T-cell (primary cell): ENCODE results near the gene NLRP4. TPM values are rescaled to one million over a fixed set of nuclear protein-coding genes. Genes with fewer than 3 reads are reported as not detected.
"Not testable (repeated sequence)": the region's sequence is repeated elsewhere in the genome, so short reads cannot be mapped to it uniquely, and the experiment has no call there.

ENCODE experiments used
- ATAC-seq, 4 experiments: fragments of 200-7000 bp in 3 of 4; fragments of 150-1000 bp in 1 of 4; cut with Tn5 transposase; replicated peaks in 1 of 4; 1 replicate in 3 of 4; 2 replicates in 1 of 4; pipeline ENCODE4 v1.10.0; 2021; ENCODE audit warnings: moderate library complexity in 3 of 4, mild to moderate bottlenecking in 2 of 4, moderate number of reproducible peaks in 1 of 4
- CTCF ChIA-PET, 2 donors: fragments of 300-600 bp; sonication (Branson Sonifier 250); formaldehyde crosslinking; loops; one replicate each; lab custom pipeline; 2022; ENCODE audit warnings: antibody characterized with exemption in 2 of 2; lab: Charles Lee
- POLR2A ChIA-PET, 2 donors: fragments of 300-600 bp; sonication (Branson Sonifier 250); formaldehyde crosslinking; loops; one replicate each; lab custom pipeline; 2022; ENCODE audit warnings: antibody characterized with exemption in 2 of 2; lab: Charles Lee
- DNase-seq, 35 experiments: peaks; one replicate each; pipeline versions ENCODE4 v3.0.0 to v3.0.0-alpha.2; 2013 to 2023
- H3K27ac ChIP-seq: one replicate; pipeline ENCODE4 v1.5.1; 2013; ENCODE audit warnings: low read length
- H3K27me3 ChIP-seq, 2 experiments: replicated peaks in 1 of 2; 1 replicate in 1 of 2; 2 replicates in 1 of 2; pipeline versions ENCODE4 v1.6.1 to v1.7.0; 2013; ENCODE audit warnings: low read length in 1 of 2, mixed read lengths in 1 of 2; ENCODE audit not compliant: control insufficient read depth in 2 of 2, insufficient read depth in 2 of 2; ENCODE audit errors: extremely low read depth in 1 of 2
- H3K36me3 ChIP-seq, 2 donors: 1 replicate in 1 of 2; 2 replicates in 1 of 2; pipeline versions ENCODE4 v1.6.1 to v1.7.0; 2013; ENCODE audit warnings: low read length in 1 of 2; ENCODE audit not compliant: control insufficient read depth in 2 of 2, insufficient read depth in 1 of 2; ENCODE audit errors: extremely low read depth in 1 of 2
- H3K4me1 ChIP-seq, 2 experiments: 1 replicate in 1 of 2; 2 replicates in 1 of 2; pipeline versions ENCODE4 v1.6.1 to v1.7.0; 2013; ENCODE audit warnings: low read length in 2 of 2, mixed read lengths in 1 of 2; ENCODE audit not compliant: insufficient read depth in 2 of 2, control insufficient read depth in 1 of 2; ENCODE audit errors: extremely low read depth in 1 of 2
- H3K4me3 ChIP-seq, 2 donors: 1 replicate in 1 of 2; 2 replicates in 1 of 2; pipeline versions ENCODE4 v1.5.1 to v1.7.0; 2013; ENCODE audit warnings: mild to moderate bottlenecking in 2 of 2, low read length in 1 of 2, moderate library complexity in 1 of 2; ENCODE audit not compliant: control insufficient read depth in 1 of 2; ENCODE audit errors: extremely low read depth in 1 of 2
- H3K9me3 ChIP-seq: 2 replicates; pipeline ENCODE4 v1.7.0; 2013
- H3K27ac Mint-ChIP-seq, 2 donors: one replicate each; pipeline ENCODE4 v1.8.0; 2020 to 2021; ENCODE audit warnings: mild to moderate bottlenecking in 2 of 2, mixed read lengths in 2 of 2
- H3K27me3 Mint-ChIP-seq, 2 donors: one replicate each; pipeline ENCODE4 v1.8.0; 2021 to 2022; ENCODE audit warnings: mixed read lengths in 2 of 2
- H3K36me3 Mint-ChIP-seq: one replicate; pipeline ENCODE4 v1.8.0; 2021; ENCODE audit warnings: mixed read lengths
- H3K4me1 Mint-ChIP-seq, 3 donors: one replicate each; pipeline ENCODE4 v1.8.0; 2020 to 2022; ENCODE audit warnings: mixed read lengths in 3 of 3, mild to moderate bottlenecking in 1 of 3
- H3K4me3 Mint-ChIP-seq, 3 donors: one replicate each; pipeline ENCODE4 v1.8.0; 2020 to 2022; ENCODE audit warnings: mild to moderate bottlenecking in 3 of 3, mixed read lengths in 3 of 3, moderate library complexity in 3 of 3
- H3K9me3 Mint-ChIP-seq, 3 donors: one replicate each; pipeline ENCODE4 v1.8.0; 2020 to 2022; ENCODE audit warnings: mixed read lengths in 3 of 3
- WGBS: methylation state at CpG from one replicate; pipeline ENCODE4 v1.1.5; 2013; ENCODE audit warnings: missing lambda C conversion rate; ENCODE audit not compliant: insufficient coverage; 5-methylcytosine and 5-hydroxymethylcytosine counted together
- total RNA-seq, 35 experiments: library from RNA in 6 of 35; stranded (reverse) in 6 of 35; fragments of 120-200 nt in 1 of 35; gene quantifications; one replicate each; pipeline versions ENCODE4 v1.2.1 to v1.2.4 and lab custom pipeline; 2013 to 2026

NLRP4 gene
- total RNA-seq, 5 donors from 2014 or later (not counting 1 experiment from before 2014, with no cell fraction given) = not detected

DNA sequence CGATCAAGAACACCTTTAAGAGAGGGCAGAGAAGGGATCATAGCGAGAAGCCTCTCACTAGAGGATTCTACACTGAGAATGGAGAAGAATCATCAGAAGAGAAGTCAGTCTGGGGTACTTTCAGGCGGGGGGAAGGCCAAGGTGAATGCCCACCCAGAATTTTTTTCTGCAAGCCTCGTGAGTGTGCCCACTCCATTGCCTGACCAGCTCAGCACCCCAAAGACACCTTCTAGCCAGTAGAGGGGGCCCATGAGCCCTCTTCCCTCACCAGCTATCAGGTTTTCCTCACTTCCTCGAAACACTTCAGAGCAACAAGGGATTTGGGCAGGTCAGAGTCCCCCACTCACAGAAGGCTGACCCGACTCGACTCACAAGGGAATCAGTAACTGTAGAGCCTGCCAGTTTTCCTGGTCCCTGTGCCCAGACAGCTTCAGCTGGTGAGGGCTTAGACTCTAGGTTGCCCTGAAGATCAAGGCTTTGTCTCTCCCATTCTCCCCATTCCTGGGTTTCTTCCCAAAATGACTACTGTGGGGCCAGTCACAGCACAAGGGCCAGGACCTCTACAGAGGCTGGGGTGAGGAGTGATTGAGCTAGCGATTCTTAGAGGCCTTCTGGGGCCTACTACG lies 77.4 kb downstream of the NLRP4 start:
- CTCF ChIA-PET = no interaction called here
- Histone ChIP-seq H3K27me3 (peaks cover 0 to 6% of the 10 kb centered on the region in 2 experiments), H3K36me3 (no peaks in the 10 kb centered on the region), H3K4me1 (no peaks in the 10 kb centered on the region), H3K27ac (no peak overlapping the region), H3K9me3 (no peaks in the 10 kb centered on the region), H3K4me3 (no peak overlapping the region)
- H3K36me3 Mint-ChIP-seq = no peaks in the 10 kb centered on the region
- ATAC-seq = no peak
- H3K27ac Mint-ChIP-seq = no peak overlapping the region
- WGBS = 50% methylated on average over 5 of the region's 9 CpGs
- H3K27me3 Mint-ChIP-seq = peaks cover 0 to 4% of the 10 kb centered on the region in 2 donors
- POLR2A ChIA-PET = interaction anchor here in 1 of 2 donors (0.5 kb wide), 1 partner anchor 328 kb away, joined by 4 read pairs; no protein-coding TSS in a partner anchor
- no peak for DNase-seq
- peaks cover 23 to 36% (median 30%) of the 10 kb centered on the region in 3 donors for H3K9me3 Mint-ChIP-seq
- H3K4me1 Mint-ChIP-seq = no peaks in the 10 kb centered on the region
- no peak overlapping the region for H3K4me3 Mint-ChIP-seq

DNA sequence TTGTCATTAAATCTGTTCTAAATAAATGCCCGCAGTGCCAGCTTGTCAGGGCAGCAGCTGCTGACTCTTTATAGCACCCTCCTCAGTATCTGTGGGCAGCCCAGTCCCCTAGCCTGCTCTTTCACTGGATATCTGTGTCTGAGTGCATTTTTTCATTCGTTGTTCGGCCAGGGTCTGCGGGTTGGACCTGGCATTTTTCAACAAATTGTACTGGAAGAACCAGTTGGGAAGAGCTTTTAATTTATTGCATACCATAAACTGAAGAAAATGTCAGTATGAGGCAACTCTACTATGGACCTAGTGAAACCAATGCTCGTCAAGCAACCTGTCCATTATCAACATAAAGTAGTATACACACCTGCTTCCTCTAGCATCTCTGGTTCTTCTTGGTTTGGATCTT lies 87.2 kb downstream of the NLRP4 start:
- ATAC-seq (no peak), DNase-seq (no peak)
- no peaks in the 10 kb centered on the region for H3K36me3 ChIP-seq
- 86% methylated on average over 1 of the region's 5 CpGs for WGBS
- no peak overlapping the region for H3K27ac ChIP-seq
- H3K27me3 ChIP-seq = no peaks in the 10 kb centered on the region
- H3K27me3 Mint-ChIP-seq = no peaks in the 10 kb centered on the region
- no peak overlapping the region for H3K27ac Mint-ChIP-seq
- CTCF ChIA-PET = no interaction called here
- POLR2A ChIA-PET = no interaction called here
- H3K4me1 ChIP-seq = no peaks in the 10 kb centered on the region
- no peaks in the 10 kb centered on the region for H3K9me3 ChIP-seq
- H3K4me1 Mint-ChIP-seq = no peaks in the 10 kb centered on the region
- H3K4me3 ChIP-seq = no peak overlapping the region
- H3K9me3 Mint-ChIP-seq = peaks cover 21 to 54% (median 43%) of the 10 kb centered on the region in 3 donors
- no peak overlapping the region for H3K4me3 Mint-ChIP-seq
- H3K36me3 Mint-ChIP-seq = no peaks in the 10 kb centered on the region

DNA sequence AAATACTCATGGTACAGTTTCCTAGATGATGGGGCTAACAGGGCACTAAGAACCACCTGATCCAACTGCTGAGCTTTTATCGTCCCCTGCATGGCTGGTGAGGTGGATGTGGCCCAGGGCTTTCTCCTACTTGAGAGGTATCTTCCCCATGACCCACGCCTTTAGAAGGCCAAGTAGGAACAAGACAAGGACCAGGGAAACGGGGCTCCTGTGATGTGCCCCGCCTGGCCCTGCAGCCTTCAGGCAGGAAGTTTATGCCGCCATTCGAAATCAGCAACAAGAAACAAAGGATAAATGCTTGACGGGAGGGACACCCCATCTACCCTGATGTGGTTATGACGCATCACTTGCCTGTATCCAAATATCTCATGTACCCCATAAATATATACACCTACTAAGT lies 91.7 kb downstream of the NLRP4 start:
- Histone ChIP-seq H3K4me3 (no peak overlapping the region), H3K27ac (no peak overlapping the region), H3K4me1 (no peaks in the 10 kb centered on the region), H3K9me3 (no peaks in the 10 kb centered on the region), H3K36me3 (no peaks in the 10 kb centered on the region), H3K27me3 (peaks cover 0 to 3% of the 10 kb centered on the region in 2 experiments)
- no peaks in the 10 kb centered on the region for H3K4me1 Mint-ChIP-seq
- CTCF ChIA-PET = no interaction called here
- H3K4me3 Mint-ChIP-seq = no peak overlapping the region
- POLR2A ChIA-PET = no interaction called here
- H3K9me3 Mint-ChIP-seq = peaks cover 17 to 38% (median 23%) of the 10 kb centered on the region in 3 donors
- H3K27ac Mint-ChIP-seq = no peak overlapping the region
- ATAC-seq = no peak
- WGBS = 70% methylated on average over 4 of the region's 8 CpGs
- no peaks in the 10 kb centered on the region for H3K36me3 Mint-ChIP-seq
- H3K27me3 Mint-ChIP-seq = peaks cover 0 to 3% of the 10 kb centered on the region in 2 donors
- no peak for DNase-seq

- H3K4me3 Mint-ChIP-seq, H3K4me1 Mint-ChIP-seq, H3K27ac Mint-ChIP-seq, DNase-seq, H3K27ac ChIP-seq, ATAC-seq, H3K36me3 ChIP-seq, H3K4me1 ChIP-seq, CTCF ChIA-PET, H3K27me3 ChIP-seq, H3K27me3 Mint-ChIP-seq, H3K9me3 ChIP-seq, POLR2A ChIA-PET, H3K4me3 ChIP-seq, H3K36me3 Mint-ChIP-seq: not testable (repeated sequence)
- peaks cover 18 to 31% (median 18%) of the 10 kb centered on the region in 3 donors for H3K9me3 Mint-ChIP-seq
- WGBS = no CpG with 5 or more reads among the region's 5 CpGs
Measured at GRCh38 chr19:55929258-55929657, 92.9 kb downstream of the NLRP4 start.

DNA sequence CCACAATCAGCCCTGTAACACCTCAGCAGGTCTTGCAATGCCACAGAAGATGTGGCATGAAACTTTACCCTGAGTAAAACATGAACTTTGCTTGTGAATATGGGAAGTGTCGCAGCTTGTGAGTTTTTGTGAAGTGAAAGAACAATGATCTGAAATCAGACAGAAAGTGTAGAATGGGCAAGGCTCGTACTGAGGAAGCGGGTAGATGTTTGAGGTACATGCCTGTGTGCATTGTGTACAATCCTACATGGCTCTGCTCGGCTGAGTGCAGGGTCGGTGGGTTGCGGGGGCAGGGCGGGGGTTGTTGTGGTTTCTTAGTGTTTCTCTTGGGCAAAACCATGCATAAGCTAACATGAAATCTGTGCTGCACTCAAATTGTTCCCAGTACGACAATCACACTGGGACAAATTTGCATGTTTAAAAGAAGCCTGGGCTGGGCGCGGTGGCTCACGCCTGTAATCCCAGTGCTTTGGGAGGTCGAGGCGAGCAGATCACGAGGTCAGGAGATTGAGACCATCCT lies 94.7 kb downstream of the NLRP4 start:
- Mint-ChIP-seq H3K4me3 (no peak overlapping the region), H3K27ac (no peak overlapping the region), H3K27me3 (peaks cover 0 to 3% of the 10 kb centered on the region in 2 donors), H3K36me3 (no peaks in the 10 kb centered on the region), H3K4me1 (no peaks in the 10 kb centered on the region), H3K9me3 (peaks cover 14 to 35% (median 21%) of the 10 kb centered on the region in 3 donors)
- Histone ChIP-seq H3K9me3 (no peaks in the 10 kb centered on the region), H3K4me3 (no peak overlapping the region), H3K27ac (no peak overlapping the region), H3K27me3 (peaks cover 0 to 3% of the 10 kb centered on the region in 2 experiments), H3K36me3 (no peaks in the 10 kb centered on the region), H3K4me1 (no peaks in the 10 kb centered on the region)
- POLR2A ChIA-PET = no interaction called here
- ATAC-seq (no peak), DNase-seq (no peak)
- CTCF ChIA-PET = no interaction called here
- WGBS = 88% methylated on average over 10 of the region's 14 CpGs

Other genes starting within 250 kb of the NLRP4 start
- gene FIZ1, start 237.0 kb upstream of the NLRP4 start, total RNA-seq = 10 to 100 TPM in 4 of 5 donors, 1 to 10 TPM in 1; 9.8 to 27.7 (median 19.0) TPM
- 10 to 100 TPM; 14.9 to 42.2 (median 33.4) TPM for gene ZNF524, start 236.3 kb upstream of the NLRP4 start, total RNA-seq
- gene ZNF865, start 230.9 kb upstream of the NLRP4 start, total RNA-seq = 10 to 100 TPM; 16.3 to 29.4 (median 27.3) TPM
- 10 to 100 TPM in 2 of 5 donors, 1 to 10 TPM in 3; 7.2 to 13.3 (median 8.2) TPM for gene ZNF784, start 212.0 kb upstream of the NLRP4 start, total RNA-seq
- 100 to 1,000 TPM in 2 of 5 donors, 10 to 100 TPM in 3; 44.6 to 116 (median 94.2) TPM for gene ZNF580, start 195.5 kb upstream of the NLRP4 start, total RNA-seq
- gene ZNF581, start 192.9 kb upstream of the NLRP4 start, total RNA-seq = 10 to 100 TPM; 26.4 to 38.7 (median 31.9) TPM
- 1 to 10 TPM; 1.7 to 4.7 (median 3.8) TPM for gene CCDC106, start 188.3 kb upstream of the NLRP4 start, total RNA-seq
- 100 to 1,000 TPM; 254 to 310 (median 303) TPM for gene U2AF2, start 181.5 kb upstream of the NLRP4 start, total RNA-seq
- 10 to 100 TPM; 32.6 to 75.2 (median 60.6) TPM for gene EPN1, start 161.3 kb upstream of the NLRP4 start, total RNA-seq
- not detected for gene NLRP9, start 98.1 kb upstream of the NLRP4 start, total RNA-seq
- gene RFPL4A, start 77.4 kb upstream of the NLRP4 start, total RNA-seq = not detected
- gene RFPL4AL1, start 67.4 kb upstream of the NLRP4 start, total RNA-seq = not detected
- gene NLRP11, start 4.5 kb upstream of the NLRP4 start, total RNA-seq = not detected
- not detected for gene NLRP13, start 95.8 kb downstream of the NLRP4 start, total RNA-seq
- not detected for gene NLRP8, start 111.3 kb downstream of the NLRP4 start, total RNA-seq
- gene NLRP5, start 150.2 kb downstream of the NLRP4 start, total RNA-seq = not detected